GM19193 (cell line): Measurements from ENCODE around the gene TFR2.

Experiments
- POLR2A ChIP-seq: IDR thresholded peaks from 4 replicates; pipeline ENCODE4 v1.6.1; 2011; ENCODE audit not compliant: insufficient read depth, insufficient read length; ENCODE audit errors: extremely low read depth

The TFR2 gene

GRCh38 chr7:100578246-100579183, 62.8 kb downstream of the TFR2 start:
- no peak for TF ChIP-seq POLR2A

- no peak for TF ChIP-seq POLR2A
Observed at GRCh38 chr7:100577507-100577906, 63.8 kb downstream of the TFR2 start.

GRCh38 chr7:100577103-100577502, 64.2 kb downstream of the TFR2 start:
- TF ChIP-seq POLR2A = no peak

- TF ChIP-seq POLR2A = no peak
Observed at GRCh38 chr7:100576384-100576993, 64.9 kb downstream of the TFR2 start.

- TF ChIP-seq POLR2A = no peak
Observed at GRCh38 chr7:100575746-100576383, 65.5 kb downstream of the TFR2 start.

GRCh38 chr7:100575206-100575631, 66.1 kb downstream of the TFR2 start:
- TF ChIP-seq POLR2A = no peak

GRCh38 chr7:100574362-100575205, 66.8 kb downstream of the TFR2 start:
- TF ChIP-seq POLR2A = no peak

GRCh38 chr7:100573691-100574361, 67.5 kb downstream of the TFR2 start, which contains the start of gene SAP25:
SAP25 (minus strand) TSS chr7:100573900; CDS start chr7:100573742, 158 bp downstream.
- no peak for TF ChIP-seq POLR2A

- TF ChIP-seq POLR2A = peak; percentile 5
Observed at GRCh38 chr7:100572949-100573675, 68.2 kb downstream of the TFR2 start.

GRCh38 chr7:100572281-100572948, 68.9 kb downstream of the TFR2 start:
- no peak for TF ChIP-seq POLR2A

GRCh38 chr7:100571829-100572116, 69.6 kb downstream of the TFR2 start:
- TF ChIP-seq POLR2A = no peak

GRCh38 chr7:100570954-100571828, 70.2 kb downstream of the TFR2 start:
- no peak for TF ChIP-seq POLR2A
